Stimulated activated CD4-positive, alpha-beta T cell treated with anti-CD3 and anti-CD28 coated beads, TNF-alpha, amount 100 ng/mL, for 1 hour (primary cell): ENCODE results near the gene TSPOAP1.

Experiments
- DNase-seq, 3 donors: peaks; one replicate each; pipeline ENCODE4 v3.0.0-alpha.2; 2020; ENCODE audit warnings: low read depth in 3 of 3, low spot score in 1 of 3

Gene TSPOAP1, protein sequence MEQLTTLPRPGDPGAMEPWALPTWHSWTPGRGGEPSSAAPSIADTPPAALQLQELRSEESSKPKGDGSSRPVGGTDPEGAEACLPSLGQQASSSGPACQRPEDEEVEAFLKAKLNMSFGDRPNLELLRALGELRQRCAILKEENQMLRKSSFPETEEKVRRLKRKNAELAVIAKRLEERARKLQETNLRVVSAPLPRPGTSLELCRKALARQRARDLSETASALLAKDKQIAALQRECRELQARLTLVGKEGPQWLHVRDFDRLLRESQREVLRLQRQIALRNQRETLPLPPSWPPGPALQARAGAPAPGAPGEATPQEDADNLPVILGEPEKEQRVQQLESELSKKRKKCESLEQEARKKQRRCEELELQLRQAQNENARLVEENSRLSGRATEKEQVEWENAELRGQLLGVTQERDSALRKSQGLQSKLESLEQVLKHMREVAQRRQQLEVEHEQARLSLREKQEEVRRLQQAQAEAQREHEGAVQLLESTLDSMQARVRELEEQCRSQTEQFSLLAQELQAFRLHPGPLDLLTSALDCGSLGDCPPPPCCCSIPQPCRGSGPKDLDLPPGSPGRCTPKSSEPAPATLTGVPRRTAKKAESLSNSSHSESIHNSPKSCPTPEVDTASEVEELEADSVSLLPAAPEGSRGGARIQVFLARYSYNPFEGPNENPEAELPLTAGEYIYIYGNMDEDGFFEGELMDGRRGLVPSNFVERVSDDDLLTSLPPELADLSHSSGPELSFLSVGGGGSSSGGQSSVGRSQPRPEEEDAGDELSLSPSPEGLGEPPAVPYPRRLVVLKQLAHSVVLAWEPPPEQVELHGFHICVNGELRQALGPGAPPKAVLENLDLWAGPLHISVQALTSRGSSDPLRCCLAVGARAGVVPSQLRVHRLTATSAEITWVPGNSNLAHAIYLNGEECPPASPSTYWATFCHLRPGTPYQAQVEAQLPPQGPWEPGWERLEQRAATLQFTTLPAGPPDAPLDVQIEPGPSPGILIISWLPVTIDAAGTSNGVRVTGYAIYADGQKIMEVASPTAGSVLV (N-terminal part only)

DNA sequence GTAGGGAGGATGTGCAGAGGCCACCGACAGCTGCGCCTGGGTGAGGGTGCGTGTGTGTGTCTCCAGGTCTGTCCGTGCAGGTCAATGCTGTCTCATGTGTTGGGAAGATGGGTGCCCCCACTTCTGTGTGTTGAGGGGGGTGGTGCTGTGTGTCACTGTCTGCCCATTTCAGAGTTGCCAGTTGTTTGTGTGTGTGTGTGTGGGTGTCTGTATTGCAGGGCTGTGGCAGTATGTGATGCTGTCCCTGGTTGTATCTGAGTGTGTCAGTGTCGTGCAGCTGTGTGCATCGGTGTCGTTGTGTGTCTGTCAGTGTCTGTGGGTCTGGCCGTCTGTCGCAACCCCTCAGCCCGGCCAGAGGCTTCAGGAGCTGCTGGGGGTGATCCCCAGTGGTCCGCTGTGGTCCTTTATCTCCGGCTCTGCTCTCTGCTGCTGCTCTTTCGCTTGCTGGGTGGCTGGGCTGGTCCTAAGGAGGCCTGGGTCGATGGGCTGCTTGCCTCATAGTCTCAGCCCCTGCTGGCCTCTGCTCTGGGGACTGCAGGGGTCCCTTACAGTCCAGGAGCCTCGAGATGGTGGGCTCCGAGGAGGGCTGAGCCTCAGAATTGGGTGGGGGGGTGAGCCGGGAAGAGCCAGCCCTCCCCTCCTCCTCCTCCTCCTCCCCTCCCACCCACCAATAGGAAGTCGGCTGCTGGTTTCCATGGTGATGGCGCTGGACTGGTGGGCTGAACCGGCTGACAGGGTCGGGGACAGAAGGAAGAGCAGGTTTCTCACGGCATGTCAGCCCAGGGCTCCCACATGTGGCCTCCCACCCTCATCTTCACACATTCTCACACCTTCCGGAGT is at the start of gene TSPOAP1:
Gene TSPOAP1, minus strand, starts transcription at position 601 of the 840 bp plus-strand sequence. CDS start 875 bp downstream, outside the sequence.
- DNase-seq = peak; percentile 66 to 82 (median 78)

DNA sequence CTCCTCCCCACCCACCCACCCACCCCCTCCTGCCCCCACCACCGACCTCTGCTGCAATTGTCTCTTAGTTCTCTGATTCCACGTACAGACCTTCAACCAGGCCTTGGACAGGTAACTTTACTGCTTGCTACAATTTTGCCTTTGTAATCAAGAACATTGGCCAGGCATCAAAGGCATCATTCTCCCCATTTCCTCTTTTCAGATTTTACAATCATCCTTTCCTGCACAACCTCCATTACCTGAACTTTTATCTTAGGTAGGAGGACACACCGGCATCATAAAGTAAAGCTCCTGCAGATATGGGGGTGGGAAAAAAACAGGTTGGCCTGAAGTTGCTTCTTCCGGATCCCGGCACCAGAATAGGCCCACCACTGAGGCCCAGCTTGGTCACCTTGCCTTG is 49.1 kb upstream of the TSPOAP1 start:
- DNase-seq = no peak

DNA sequence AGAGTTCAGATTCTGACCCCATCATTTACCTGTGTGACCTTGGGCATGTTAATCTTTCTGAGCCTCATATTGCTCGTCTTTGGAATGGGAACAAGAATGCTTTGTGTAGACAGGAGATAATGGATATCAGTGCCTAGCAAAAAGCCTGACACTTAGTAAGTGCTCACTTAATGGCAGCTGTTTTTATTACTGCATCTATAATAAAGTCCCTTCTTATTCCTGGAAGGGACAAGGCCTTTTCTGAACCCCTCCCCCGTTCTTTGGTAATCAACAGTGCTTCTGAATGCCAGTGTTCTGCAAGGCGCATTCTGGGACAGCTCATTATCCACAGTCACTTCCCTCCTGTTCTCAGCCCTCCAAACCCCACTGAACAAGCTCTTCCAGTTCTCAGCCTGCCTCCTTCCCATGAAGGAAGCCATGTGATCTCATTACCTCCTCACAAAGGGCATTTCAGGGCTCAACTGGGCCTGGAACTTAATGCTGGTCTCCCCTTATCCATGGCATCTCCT is 48.6 kb upstream of the TSPOAP1 start:
- DNase-seq = no peak

DNA sequence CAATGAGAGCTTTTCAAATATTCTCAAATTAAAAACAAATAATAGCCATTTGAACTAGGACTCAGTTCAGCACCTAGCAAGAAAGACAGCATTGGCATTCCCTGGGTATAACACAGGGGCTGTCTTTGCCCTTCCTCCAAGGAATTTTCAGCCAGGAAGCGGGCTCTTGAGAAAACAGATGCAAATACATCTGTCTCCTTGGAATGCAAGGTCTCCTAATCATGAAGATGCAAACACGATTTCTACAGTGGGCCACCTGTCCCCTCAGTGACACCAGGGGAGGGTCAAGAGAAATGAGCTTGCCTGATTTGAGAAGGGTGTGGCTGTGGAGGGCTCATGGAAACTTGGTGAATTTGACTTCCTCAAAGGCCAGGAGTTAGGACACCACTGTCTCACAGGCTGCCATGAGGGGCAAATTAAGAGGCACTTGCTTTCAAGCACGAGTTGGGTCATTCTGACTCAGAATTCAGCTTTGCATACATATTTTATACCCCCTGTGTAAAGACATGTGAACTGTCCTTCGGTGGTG is 47.9 kb upstream of the TSPOAP1 start:
- no peak for DNase-seq

DNA sequence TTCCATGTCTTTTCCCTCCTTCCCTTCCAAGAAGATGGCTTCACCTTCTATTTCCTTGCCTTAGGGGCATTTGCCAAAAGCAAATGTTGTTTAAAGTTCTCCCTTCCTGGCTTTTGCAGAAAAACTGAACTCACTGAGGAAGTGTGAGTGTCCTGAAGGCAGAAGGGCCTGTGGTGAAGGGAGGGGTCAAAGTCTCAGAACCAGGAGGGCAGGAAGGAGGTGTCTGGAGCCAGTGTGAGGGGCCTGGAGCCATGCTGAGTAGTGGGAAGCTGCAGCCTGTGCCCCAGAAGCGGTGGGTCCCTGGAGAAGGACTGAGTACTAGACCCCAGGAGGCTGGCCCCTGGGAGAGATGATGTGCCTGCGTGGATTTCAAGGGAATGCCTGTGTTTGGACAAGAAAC is 47.2 kb upstream of the TSPOAP1 start:
- no peak for DNase-seq

DNA sequence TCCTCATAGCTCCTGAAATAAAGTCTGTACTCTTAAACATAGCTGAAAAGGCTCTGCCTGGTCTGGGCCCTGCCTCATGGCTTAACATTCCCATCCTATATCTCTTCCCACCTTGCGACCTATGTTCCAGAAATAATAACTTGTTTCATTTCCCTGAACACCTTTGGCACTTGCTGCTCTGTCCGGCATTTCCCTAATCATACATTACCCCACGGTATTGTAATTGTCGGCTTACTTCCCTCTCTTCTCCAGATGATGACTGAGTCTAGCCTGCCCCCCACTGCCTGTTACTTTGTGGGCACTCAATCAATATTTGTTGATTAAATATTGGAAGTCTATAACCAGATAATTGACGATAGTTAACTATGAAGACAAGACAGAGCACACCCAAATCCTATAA is 46.7 kb upstream of the TSPOAP1 start:
- DNase-seq = no peak

DNA sequence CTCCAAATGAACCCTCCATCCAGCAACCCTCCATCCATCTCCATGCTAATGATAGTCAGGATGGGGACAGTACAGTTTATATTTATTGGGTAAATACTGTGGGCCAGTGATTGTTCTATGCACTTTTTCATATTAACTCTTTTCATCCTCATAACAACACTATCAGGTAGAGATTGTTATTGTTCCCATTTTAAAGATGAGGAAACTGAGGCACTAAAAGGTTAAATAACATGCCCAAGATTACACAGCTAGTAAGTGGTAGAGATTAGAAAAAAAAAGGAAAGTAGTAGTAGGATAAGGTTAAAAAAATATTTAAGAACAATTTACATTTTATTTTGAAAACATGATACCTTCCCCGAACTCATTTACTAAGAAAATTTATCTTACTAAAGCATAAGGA is 45.3 kb upstream of the TSPOAP1 start:
- DNase-seq = no peak

DNA sequence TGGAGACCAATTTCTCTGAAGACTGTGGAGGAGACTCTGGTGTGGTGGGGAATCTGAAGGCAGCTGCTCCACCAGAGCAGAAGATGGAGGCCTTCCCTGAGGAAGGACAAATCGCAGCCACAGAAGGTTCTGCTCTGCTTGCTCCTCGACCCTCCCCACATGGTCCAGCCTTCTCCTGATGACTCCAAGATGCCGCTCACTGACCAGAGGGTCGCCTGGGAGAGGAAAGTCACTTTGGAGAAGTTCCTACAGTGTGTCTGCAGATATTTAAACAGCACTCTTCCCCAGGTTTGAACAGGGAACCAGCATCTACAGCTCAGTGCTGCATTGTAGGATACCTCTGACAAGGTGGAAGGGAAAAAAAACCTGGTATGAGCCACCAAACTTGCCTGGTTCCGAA is 44.4 kb upstream of the TSPOAP1 start:
- DNase-seq = no peak

DNA sequence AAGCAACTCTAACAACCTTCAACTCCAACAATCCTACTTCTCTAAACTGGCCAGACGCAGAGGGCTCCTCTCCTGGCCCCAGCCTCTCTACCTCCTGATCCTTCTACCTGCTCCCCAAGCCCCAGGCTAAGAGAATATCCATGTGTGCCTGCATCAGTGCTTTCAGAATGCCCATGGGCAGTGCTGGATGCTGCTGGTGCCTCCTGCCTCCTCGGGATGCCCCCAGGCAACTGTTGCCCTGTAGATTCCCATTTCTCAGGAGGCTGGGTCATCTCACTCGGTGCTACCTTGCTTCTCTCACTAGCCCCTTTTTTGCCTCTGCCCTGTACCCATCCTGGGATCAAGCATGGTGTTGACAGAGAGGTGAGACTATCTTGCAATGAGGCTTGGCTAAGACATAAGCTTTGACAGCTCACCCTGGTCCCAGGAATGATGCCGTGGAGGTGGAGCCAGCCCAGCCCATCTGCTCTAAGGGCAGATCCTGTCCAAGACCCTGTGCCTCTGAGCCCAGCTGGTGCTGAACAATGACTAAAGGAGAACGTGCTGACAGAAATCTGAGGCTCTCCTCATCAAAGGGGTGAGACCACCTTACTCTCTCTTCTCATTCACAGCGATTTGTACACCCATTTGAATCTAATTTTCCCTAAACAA is 42.8 kb upstream of the TSPOAP1 start:
- no peak for DNase-seq

DNA sequence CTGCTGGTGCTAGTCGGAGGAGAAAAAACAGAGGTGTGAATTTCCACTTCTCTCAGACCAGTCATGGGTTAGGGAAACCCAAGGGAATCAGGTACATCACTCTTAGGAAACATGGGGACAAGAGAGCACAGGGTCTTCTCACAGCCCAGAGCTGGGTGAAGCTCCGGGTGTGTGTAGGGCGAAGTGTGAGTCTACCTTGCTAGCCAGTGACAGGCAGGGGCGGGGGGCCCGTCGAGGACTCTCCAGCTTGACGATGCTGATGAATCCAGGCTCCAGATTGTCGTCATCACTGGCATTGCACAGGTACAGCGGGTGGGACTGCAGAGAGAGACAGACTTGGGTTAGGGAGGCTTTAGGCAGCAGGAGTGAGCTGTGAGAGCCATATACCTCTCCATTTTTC is 42.1 kb upstream of the TSPOAP1 start:
- DNase-seq = no peak

DNA sequence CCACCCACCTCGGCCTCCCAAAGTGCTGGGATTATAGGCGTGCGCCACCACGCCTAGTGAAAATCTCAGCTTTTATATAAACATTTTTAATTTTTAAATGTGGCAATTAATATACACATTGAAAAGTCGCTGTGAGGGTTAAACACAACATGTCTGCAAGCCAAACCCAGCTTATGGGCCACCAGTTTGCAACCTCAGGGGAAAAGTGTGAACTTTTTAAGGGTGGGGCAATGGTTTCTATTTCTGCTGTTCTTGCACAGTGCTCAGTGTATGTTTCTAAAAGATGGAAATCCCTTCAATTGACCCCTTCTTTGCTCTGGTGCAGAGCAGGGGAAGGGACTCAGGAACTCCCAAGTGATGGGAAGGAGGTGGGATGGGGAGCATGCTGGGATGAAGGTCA is 41.7 kb upstream of the TSPOAP1 start:
- no peak for DNase-seq

DNA sequence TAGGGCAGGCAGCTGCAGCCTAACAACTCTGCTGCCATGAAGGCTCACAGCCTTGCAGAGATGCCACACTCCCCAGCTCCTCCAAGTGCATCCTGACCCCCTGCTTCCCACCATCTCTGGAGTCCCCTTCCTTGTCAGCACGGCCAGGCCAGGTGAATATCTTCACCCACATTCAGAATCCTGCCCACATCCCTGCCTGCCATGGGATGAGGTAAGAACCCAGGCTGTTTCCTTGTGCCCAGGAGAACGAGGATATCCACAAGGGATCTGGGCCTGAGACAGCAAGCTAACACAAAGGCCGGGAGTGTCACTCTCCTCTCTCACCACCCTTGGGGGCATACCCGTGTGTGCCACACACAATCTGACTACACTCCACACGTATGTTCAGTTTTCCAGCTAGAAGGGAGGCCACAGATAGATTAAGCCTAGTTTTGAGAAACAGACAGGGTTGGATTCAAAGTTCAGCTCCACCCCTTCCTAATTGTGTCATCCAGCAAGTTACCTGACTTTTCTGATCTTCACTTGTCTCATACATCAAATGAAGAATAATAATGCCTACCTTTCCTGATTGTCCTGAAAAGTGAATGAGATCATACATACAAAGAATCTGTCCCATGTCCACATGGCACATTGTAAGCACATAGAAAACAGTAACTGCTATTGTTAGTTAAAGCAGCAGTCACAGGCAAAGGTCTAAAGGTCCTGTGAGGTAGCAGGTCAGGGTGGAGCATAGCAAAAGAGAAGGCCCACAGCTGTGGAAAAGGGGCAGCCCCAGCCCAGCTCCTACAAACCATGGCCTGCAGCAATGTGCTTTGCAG is 40.8 kb upstream of the TSPOAP1 start:
- no peak for DNase-seq

DNA sequence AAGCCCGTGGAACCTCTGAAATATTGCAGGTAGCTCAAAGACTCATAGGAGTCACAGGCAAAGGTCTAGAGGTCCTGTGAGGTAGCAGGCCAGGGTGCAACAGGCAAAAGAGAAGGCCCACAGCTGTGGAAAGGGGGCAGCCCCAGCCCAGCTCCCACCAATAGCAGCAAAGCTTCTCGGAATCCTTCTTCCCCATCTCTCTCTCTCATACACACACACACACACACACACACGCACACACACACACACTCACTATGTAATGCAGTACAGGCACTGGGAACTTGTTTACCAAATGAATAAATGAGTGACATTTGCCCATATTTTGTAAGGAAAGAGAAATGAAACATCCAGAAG is 40.2 kb upstream of the TSPOAP1 start:
- no peak for DNase-seq

DNA sequence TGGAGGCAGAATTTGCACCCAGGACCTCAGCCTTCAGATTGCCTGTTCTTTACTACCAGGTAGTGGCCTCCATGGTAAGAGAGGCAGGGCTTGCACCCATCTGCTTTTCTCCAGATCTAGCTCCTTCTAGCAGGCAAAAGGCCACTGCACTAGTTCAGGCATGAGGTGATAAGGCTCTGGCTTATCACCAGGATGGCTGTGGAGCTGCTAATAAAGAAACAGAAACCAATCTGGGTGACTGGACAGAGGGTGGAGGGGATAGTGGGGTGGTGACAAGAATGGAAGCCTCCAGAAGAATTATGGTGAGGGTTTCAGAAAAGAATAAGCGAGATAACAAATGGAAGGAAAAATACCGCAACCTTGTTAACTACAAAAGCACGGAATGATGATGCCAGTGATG is 38.9 kb upstream of the TSPOAP1 start:
- DNase-seq = no peak

DNA sequence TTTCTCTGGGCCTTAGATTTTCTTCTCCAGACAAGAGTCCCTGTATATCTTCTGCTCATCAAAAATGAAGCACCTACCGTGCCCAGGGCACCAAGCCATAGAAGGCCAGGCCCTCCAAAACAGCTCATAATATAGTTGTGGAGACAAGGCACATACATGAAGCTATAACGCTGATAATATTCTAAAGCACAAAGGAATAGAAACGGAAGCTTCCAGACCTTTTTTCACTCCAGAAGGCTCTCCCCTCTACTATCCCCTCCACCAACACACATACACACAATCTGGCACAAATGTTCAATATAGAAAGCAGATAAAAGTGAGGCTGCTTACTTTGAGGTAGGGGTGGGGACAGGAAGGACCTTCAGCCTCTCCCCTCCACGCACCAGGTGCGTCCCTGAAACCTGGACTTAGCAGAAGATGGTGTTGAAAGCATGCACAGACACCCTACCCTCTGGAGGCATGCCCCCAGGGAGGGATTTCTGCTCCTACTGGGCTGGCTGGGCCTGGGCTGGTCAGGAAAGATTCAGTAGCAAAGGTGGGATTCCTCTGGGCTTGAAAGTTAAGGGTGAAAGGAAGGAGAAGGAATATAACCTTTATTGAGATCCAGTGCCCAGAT is 37.5 kb upstream of the TSPOAP1 start:
- no peak for DNase-seq

DNA sequence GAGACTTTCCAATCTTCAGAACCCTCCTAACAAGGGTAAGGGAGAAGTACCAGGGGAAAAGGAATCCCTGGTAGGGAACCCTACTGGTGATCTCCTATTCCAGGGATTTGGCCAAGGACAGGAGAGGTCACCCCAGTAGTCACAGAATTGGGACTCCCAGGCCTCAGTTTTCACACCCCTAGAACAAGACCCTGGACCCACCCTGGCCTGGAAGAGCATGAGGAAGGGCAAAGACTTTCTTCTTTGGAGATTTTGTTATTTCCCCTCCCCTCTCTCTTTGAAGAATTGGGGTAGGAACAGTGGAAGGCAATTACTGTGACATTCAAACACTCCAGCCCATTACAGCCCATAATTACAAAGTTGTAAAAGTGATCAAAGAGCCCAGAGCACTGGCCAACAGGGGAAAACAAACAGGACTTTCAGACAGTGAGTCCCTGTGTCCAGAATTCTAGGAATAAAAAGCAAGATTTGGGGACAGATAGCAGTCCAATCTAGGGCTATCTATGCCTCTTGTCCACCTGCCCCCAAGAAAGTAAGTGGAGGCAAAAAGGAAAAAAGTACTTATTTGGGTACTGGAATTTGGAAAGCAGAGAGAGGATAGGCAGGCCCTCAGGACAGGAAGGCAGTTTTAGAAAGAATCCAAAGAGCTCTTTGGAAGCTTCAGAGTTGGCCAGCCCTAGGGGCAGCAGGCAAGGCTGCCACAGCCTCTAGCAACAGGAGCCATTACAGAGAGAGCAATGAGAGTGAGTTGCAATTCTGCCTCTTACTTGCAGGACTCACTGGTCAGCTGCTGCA is 36.8 kb upstream of the TSPOAP1 start:
- no peak for DNase-seq

DNA sequence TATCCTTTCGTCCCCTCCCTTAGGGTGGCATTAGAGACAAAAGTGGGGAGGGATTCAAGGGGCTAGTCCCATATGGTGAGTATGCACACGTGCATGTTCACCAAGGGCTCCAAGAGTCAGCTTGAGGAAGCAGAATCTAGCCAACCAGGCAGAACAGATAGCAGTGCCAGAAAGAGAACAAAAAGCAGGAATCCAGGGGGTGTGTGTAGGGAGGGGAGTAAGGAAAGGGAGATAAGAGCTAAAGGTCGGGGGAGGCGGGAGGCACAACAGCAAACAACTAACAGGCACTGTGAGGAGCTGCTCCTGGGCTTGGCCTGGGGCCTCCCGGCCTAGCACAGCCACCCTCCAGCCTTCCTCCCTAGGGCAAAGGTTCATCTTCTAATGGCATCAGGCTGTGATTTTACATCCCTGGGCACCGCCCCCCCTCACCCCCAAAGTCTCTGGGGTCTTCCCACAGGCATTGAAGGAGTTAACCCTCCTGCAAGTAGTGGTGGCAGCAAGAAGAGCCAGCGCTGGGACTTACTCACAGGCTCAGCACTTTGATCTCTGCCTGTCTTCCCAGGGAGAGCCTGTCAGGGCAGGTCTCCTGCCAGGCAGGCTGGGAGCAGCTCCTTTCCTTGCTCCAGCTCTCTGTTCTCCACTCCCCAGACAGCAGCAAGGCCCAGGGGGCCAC is 35.8 kb upstream of the TSPOAP1 start:
- DNase-seq = no peak
